IPS DF 19.7 (cell line): ENCODE results near the gene UBXN2A.
"Not testable (repeated sequence)": the region's sequence is repeated elsewhere in the genome, so short reads cannot be mapped to it uniquely, and the experiment has no call there.

Source experiments
- DNase-seq: peaks from one replicate; pipeline ENCODE4 v3.0.0-alpha.2; 2013; ENCODE audit warnings: low read depth, low spot score

The UBXN2A gene

GRCh38 chr2:24043133-24043532, 102.9 kb downstream of the UBXN2A start:
- not testable (repeated sequence) for DNase-seq

- no peak for DNase-seq
These were observed 105.5 kb downstream of the UBXN2A start for GRCh38 chr2:24045511-24046508.

- no peak for DNase-seq
These were observed 106.3 kb downstream of the UBXN2A start for GRCh38 chr2:24046599-24046929.

GRCh38 chr2:24046930-24047702, 106.9 kb downstream of the UBXN2A start, which contains the start of gene WDCP:
TSS of gene WDCP (minus strand) at chr2:24047391. CDS start at chr2:24039494, 7,897 bp downstream.
- DNase-seq, result peak; percentile 97

GRCh38 chr2:24047703-24048033, 107.4 kb downstream of the UBXN2A start:
- DNase-seq, result no peak

GRCh38 chr2:24048769-24049484, 108.7 kb downstream of the UBXN2A start:
- no peak for DNase-seq

- no peak for DNase-seq
These were observed 109.3 kb downstream of the UBXN2A start, which contains the start of gene FKBP1B for GRCh38 chr2:24049485-24050021. TSS of gene FKBP1B (plus strand) at chr2:24049741. CDS start at chr2:24049850, 109 bp downstream.

GRCh38 chr2:24050041-24050979, 110.0 kb downstream of the UBXN2A start:
- no peak for DNase-seq

- DNase-seq, result no peak
These were observed 111.6 kb downstream of the UBXN2A start for GRCh38 chr2:24051833-24052232.

GRCh38 chr2:24052951-24053350, 112.7 kb downstream of the UBXN2A start:
- no peak for DNase-seq
